HG02981 (cell line): ENCODE measurements around the gene GRAP2.

ENCODE experiments used
- ATAC-seq: cut with Tn5 transposase; IDR thresholded peaks from one replicate; pipeline ENCODE4 v1.9.1; 2021; ENCODE audit warnings: mild to moderate bottlenecking, moderate library complexity; ENCODE audit not compliant: unreplicated experiment

The GRAP2 gene

DNA sequence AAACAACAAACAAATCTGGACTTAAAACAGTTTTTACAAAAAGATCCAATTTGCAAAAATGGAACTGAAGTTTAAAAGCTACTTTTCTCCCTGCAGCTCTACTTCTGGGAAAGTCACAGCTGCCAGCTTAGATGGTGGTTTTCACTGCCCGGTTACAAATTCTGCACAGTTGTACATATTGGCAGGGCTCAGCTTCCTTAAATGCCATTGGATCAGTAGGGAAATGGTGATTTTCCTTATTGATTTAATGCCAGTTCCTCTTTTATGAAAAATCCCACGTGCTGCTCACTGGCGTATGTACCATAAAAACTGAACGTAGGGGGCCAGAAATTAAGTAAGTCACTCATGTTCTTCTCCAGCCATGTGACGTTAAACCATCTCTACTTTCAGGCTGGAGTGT lies 22.8 kb downstream of the GRAP2 start:
- no peak for ATAC-seq

- ATAC-seq, result no peak
Measured at GRCh38 chr22:39924286-39924685, 23.4 kb downstream of the GRAP2 start.

GRCh38 chr22:39925273-39925672 lies 24.4 kb downstream of the GRAP2 start:
- no peak for ATAC-seq

DNA sequence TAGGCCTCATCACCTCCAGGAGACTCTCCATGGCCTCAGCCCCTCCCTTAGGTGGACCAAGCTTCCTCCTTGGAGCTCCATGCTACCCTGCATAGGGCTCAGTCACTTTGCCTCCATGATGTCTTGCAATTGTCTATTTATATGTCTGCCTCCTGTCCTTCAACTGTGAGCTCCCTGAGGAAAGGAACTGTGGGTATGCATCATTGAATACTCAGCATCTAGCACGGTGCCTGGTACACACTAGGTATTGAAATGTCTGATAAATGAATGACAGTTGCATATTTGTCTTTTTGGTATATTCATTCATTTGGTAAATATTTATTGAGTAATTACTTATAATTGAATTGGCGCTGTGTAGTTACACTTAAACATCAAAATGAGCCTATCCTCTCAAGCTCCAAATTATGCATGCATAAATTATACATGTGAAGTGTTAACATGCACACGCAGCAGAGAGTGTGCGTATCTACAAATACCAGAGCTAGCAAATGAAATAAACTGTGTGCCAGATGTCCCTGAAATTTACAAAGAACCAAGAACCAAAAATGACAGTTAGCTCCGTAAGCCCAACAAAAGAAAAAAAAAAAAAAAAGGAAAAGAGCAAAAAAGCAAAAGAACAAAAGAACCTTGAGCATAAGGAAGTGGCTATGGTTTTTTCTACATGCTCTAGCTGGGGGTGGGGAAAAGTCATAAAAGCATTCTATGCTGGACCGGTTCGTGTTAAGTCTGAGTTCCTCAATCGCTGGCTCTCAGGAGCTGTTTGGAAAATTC lies 25.2 kb downstream of the GRAP2 start:
- no peak for ATAC-seq

DNA sequence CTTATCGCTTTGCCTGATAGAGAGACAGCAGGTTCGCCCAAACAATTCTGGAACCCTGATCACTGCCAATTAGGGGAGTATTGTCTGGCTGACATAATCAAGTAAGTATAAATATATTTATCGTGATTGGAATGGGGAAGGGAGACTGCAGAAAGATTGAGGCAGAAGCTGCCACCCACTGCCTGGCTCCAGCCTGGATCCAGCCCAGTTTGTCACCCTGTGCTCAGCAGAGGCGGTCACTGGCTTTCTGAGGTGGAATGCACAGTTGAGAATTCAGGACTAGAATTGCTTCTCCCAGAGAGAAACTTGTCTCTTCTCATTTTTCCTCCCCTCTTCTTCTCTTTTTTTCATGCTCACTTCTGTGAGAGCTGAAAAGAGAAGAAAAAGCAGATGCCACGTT lies 25.9 kb downstream of the GRAP2 start:
- ATAC-seq, result no peak

DNA sequence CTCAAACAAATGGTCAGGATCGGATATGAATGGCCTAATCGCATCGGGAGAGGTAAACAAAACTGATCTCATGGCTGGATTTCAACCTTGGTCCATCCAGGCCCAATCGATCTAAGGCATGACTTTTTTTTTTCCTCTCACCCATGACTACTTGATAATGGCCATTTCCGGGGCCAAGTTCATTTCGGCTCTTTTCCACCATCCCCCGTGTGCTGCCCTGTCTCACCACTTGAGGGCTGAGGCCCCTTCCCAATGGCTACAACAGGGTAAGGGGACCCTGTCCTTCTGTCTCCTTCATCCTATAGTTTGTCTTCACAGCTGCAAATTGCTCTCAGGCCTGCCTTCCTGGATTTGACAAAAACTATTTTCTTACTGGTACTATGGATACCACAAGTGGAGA lies 26.7 kb downstream of the GRAP2 start:
- ATAC-seq, result no peak

GRCh38 chr22:39928536-39929520 lies 27.9 kb downstream of the GRAP2 start:
- ATAC-seq, result no peak

- no peak for ATAC-seq
Measured at GRCh38 chr22:39931251-39931650, 30.4 kb downstream of the GRAP2 start.

DNA sequence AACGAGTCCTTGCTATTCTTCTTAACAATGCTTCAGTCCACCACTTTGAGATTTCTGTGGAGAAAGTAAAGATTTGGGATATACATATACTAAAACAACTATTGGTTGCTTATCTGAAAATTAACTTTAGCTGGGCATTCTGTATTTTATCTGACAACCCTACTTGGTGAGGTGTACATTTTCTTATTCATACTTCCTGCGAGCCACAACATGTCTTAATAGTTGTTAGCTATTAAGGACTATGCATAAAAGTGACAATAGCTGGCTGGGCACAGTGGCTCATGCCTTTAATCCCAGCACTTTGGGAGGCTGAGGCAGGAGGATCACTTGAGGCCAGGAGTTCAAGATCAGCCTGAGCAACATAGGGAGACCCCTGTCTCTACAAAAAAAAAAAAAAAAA lies 31.3 kb downstream of the GRAP2 start:
- ATAC-seq, result no peak

DNA sequence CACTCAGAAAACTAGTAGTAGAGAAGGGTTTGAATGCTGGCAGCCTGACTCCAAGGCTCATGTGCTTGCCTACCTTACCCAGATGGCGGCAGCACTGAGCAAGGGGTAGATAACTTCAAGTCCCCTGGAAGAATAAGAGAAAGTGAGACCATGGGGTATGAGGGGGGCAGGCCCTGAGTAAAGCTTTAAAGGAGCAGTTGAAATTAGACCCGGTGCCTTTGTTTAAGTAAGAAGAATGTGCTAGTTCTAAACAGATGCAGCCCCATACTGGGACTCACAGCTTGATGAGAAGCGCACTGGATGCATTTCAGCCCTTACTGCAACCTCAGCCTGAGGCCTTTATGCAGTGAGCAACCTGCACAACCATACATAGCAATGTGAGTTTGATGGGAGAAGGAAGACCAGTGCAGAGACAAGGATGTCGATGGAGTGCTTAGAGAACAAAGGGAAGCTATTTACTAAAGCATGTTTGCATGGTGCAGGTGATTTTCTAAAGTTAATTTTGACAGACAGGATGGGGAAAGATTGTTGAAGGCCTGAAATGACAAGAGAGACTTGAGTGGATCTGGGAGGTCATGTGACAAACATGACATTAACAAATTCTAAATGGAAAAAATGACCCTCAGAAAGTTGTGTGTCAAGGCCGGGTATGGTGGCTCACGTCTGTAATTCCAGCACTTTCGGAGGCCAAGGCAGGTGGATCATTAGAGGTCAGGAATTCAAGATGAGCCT lies 32.2 kb downstream of the GRAP2 start:
- no peak for ATAC-seq

DNA sequence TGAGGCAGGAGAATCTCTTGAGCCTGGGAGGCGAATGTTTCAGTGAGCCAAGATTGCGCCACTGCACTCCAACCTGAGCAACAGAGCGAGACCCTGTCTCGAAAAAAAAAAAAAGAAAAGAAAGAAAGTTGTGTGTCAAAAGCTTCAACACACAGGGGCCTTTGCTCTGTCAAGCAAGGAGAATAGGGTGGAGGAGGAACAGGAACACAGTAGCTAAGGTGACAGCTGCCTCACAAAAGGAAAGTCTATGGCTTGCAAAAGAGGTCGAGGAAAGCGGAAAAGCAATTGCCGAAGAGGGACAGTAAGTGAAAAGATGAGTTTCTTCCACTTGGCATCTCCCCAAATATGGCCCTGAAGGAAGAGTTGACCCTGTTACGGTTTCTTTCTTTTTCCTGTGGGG lies 32.9 kb downstream of the GRAP2 start:
- ATAC-seq, result no peak

DNA sequence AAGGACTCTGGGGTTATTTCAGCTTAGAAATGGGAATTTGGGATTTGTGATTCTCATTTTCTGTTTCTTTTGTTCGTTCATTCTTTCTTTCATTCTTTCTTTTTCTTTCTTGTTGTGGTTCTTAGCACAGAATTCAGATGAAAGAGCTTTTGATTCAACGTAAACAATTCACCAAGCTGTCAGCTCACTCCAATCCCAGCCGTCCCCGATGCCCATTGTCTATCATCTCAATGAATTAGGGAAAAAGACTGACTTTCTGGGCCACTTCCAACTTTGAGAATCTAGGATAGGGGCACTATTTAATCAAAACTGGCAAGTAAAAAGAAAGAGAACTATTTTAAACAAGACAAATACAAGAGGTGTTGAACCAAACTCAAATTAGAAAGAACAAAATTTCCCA lies 34.2 kb downstream of the GRAP2 start:
- no peak for ATAC-seq

DNA sequence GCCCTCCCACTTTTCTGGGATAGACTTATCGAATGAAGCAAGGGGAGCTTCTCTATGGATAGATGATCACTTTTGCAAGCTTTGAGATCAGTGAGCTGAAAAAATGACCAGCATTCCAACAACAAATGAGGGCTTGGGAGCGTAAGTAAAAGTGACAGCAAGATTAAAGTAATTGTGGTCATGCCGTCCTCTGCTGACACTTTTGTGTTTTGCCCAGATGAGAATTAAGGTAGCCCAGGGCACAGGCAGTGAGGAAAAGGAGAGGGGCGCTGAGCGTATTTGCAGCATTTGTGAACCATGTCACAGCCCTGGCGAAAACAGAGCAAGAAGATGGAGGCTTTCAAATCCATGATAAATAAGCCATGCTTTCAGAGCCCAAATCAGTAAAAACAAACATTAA lies 34.7 kb downstream of the GRAP2 start:
- ATAC-seq, result no peak

DNA sequence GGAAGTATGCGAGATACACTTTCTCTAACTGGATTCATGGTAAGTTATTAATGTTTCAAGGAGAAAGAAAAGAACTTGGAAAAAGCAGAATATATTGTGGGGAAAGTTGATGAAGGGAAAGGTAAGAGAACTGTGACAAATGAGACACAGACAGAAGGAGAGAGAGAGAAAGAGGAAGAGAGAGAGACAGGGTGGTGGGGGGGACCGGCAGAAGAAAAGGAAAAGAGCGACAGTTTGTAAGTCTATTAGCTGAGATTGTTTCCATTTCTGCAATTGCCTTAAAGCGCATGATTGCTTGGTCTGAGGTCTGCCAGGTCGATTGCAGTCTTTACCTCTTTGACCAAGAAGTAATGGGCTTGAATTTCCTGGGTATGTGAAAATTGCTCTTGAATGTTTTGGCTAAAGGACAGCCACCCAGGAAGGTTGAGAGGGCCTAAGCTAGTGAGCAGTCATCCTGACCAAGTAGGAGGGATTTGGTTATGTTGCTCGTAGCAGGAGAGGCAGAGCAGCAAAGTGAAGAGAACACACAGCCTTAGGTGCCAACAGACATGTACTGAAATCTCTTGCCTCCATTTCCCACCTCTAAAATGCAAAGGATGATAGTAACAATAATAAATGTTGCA lies 35.8 kb downstream of the GRAP2 start:
- no peak for ATAC-seq

- ATAC-seq, result no peak
Measured at GRCh38 chr22:39937906-39938305, 37.0 kb downstream of the GRAP2 start.

DNA sequence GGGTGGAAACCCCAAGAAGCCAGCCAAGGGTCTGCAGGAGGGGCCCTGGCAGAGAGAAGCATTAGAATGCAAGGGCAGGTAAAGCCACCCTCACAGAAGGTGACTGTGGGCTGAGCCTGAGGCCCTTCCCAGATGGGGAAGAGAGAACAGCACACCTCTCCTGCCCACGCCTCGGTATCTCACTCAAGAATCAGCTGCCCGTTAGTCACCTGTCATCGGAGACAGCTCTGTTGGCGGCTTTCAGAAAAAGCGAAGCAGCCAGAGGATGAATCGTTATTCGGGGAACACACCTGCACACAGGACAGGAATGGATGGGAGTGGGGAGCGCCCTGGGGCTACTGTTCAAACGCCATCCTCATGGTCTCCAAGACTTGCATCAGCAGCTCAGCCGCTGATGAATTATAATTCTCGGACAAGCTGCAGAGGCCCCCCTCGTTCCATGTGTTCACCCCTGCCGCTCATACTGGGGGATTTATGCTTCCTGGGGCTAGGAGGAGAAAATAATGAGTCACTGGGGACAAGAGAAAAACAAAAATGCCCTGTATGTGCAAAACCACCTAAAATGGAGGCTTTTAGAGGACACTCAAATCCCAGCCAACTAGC lies 37.7 kb downstream of the GRAP2 start:
- ATAC-seq, result no peak

DNA sequence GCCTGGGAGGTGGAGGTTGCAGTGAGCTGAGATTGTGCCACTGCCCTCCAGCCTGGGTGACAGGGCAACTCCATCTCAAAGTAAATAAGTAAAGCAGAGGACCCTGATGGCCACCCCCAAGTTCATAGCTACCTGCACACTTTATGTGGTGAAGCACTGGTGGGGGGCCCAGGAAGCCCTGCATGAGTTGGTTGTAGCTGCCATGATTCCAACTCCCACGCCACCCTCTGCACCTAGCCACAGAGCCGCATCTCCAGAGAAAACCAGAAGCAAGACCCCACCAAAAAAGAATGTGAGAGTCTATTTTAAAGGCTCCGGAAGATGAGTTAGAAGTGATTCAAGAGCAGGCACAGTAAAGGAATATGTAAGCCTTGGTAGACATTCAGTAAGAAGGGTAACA lies 38.9 kb downstream of the GRAP2 start:
- ATAC-seq, result no peak

DNA sequence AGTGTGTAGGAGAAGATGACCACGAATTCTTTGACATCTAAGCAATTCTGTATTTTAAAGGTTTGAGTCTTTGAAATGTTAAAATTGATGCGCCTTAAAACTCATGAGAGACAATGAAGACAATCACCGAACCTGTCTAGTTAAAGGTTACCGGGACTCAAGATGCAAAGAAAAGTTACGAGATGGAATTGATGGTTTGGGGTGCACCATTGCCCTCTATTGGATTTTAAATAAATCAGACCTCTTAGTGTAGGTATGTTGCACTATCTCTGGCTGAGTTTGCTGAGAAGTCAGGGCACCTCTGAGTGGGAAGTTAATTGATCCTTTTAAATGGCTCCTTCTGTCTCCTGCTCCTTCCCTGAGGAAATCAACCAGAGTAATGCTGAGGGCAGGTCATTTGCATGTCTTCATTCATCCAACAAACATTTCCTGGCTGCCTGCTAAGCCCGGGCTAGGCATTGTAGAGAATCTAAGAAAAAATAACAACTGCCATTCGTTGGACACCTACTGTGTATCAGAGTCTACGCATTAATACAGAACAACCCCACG lies 39.9 kb downstream of the GRAP2 start:
- no peak for ATAC-seq

DNA sequence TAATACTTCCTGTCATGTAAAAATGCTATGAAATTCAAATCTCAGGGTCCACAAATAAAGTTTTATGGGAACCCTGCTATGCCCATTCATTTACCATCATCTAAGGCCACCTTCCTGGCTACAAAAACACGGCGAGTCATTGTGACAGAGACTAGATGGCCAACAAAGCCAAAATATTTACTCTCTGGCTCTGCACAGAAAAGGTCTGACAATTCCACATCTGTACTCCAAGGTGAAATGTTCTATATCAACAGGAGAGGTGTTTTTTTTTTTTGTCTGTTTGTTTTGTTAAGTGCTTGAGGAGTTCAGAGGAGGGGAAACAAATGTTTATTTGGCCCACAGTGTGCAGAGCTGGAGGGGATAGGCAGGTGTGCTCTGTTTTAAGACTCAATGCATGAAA lies 40.7 kb downstream of the GRAP2 start:
- ATAC-seq, result no peak
